Thymus (tissue), 11 donors: ENCODE results near the gene PPIL1. TPM values are rescaled to one million over a fixed set of nuclear protein-coding genes. Genes with fewer than 3 reads are reported as not detected.

Experiments
- DNase-seq, 9 donors: peaks; one replicate each; pipeline ENCODE4 v3.0.0-alpha.2; 2013; ENCODE audit warnings: low spot score in 9 of 9, low read depth in 6 of 9, missing footprints in 1 of 9
- H3K27ac ChIP-seq, 2 donors: one replicate each; pipeline ENCODE4 v1.5.1; 2013; ENCODE audit warnings: control low read depth in 1 of 2, low read depth in 1 of 2, low read length in 1 of 2, mild to moderate bottlenecking in 1 of 2, moderate library complexity in 1 of 2
- H3K27me3 ChIP-seq, 2 donors: one replicate each; pipeline ENCODE4 v1.5.1; 2013; ENCODE audit warnings: low read length in 1 of 2; ENCODE audit not compliant: control insufficient read depth in 2 of 2, insufficient read depth in 1 of 2
- H3K36me3 ChIP-seq, 2 donors: one replicate each; pipeline ENCODE4 v1.5.1; 2013; ENCODE audit warnings: low read length in 1 of 2, mild to moderate bottlenecking in 1 of 2, moderate library complexity in 1 of 2; ENCODE audit not compliant: control insufficient read depth in 2 of 2, insufficient read depth in 2 of 2
- H3K4me1 ChIP-seq, 2 donors: one replicate each; pipeline ENCODE4 v1.5.1; 2013; ENCODE audit warnings: low read length in 2 of 2; ENCODE audit not compliant: control insufficient read depth in 2 of 2, insufficient read depth in 2 of 2
- H3K4me3 ChIP-seq, 2 donors: one replicate each; pipeline ENCODE4 v1.5.1; 2013; ENCODE audit warnings: low read length in 2 of 2, control low read depth in 1 of 2, mild to moderate bottlenecking in 1 of 2
- H3K9me3 ChIP-seq, 2 donors: one replicate each; pipeline ENCODE4 v1.5.1; 2013; ENCODE audit warnings: low read length in 1 of 2, mild to moderate bottlenecking in 1 of 2; ENCODE audit not compliant: control insufficient read depth in 2 of 2, insufficient read depth in 1 of 2
- WGBS: extraction: QIAGEN DNeasy Blood & Tissue Kit; methylation state at CpG from one replicate; pipeline ENCODE4 v1.1.7; 2013; 5-methylcytosine and 5-hydroxymethylcytosine counted together
- polyA plus RNA-seq: library from polyadenylated mRNA; stranded (reverse); fragments of 200-250 nt; gene quantifications from one replicate; pipeline ENCODE4 v1.2.3, GENCODE V29; 2013
- total RNA-seq: library from RNA; stranded (reverse); fragments of 120-200 nt; gene quantifications from one replicate; pipeline ENCODE4 v1.2.4, GENCODE V29; 2013
- donor health status: healthy.

PPIL1 gene
- total and polyA plus RNA-seq, 2 donors: 22.5 to 29.8 TPM

DNA sequence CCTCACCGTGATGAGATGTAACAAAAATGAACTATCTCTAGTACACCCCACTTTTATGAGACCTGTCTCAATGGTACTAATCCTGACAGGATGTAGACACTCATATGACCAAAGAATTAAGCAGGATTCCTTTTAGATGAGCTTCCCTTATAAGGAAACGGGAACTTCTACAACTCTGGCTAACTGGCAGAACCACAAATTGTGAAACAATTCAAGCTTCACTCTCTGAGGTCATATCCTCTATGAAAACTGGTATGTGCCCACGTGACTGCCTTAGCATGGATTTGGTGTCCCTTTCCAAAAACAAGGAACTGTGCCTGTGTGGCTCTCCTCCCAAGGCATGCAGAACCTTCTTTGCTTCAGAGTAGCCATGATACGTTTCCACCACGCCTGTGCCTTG, 21.3 kb downstream of the PPIL1 start:
- Histone ChIP-seq H3K27me3 (peaks cover 0 to 6% of the 10 kb centered on the region in 2 donors), H3K4me3 (no peak overlapping the region), H3K9me3 (peaks cover 2 to 4% of the 10 kb centered on the region in 2 donors), H3K27ac (no peak overlapping the region), H3K4me1 (peaks cover 0 to 16% of the 10 kb centered on the region in 2 donors), H3K36me3 (peaks cover 21 to 56% of the 10 kb centered on the region in 2 donors)
- DNase-seq: no peak
- WGBS: 95% methylated on average over 5 of the region's 5 CpGs

- peaks cover 19 to 51% of the 10 kb centered on the region in 2 donors for H3K36me3 ChIP-seq
- peaks cover 0 to 18% of the 10 kb centered on the region in 2 donors for H3K4me1 ChIP-seq
- H3K27ac ChIP-seq: no peak overlapping the region
- no peak for DNase-seq
- peaks cover 2 to 4% of the 10 kb centered on the region in 2 donors for H3K9me3 ChIP-seq
- peaks cover 0 to 6% of the 10 kb centered on the region in 2 donors for H3K27me3 ChIP-seq
- no peak overlapping the region for H3K4me3 ChIP-seq
- 92% methylated on average over 4 of the region's 4 CpGs for WGBS
Observed at GRCh38 chr6:36852481-36853147, 22.0 kb downstream of the PPIL1 start.

DNA sequence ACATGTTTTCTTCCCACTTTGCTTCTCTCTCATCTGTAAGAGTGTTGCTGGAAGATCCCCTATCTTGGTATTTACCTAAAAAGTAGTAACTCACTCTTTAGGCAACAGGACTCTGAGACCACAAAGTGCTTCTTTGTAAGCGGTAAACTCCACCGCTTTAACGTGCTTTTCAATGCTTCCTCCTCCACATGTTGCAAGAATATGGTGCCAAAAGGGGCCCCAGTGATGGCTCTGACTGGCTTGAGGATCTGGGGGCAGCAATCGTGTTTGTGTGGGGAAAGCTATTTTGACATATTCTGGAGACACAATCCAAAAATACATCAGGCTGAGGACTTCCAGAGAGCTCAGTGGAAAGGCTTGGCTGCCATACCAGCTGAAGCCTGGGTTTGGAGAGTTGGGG, 23.0 kb downstream of the PPIL1 start:
- 71% methylated on average over 4 of the region's 4 CpGs for WGBS
- peaks cover 0 to 18% of the 10 kb centered on the region in 2 donors for H3K4me1 ChIP-seq

DNA sequence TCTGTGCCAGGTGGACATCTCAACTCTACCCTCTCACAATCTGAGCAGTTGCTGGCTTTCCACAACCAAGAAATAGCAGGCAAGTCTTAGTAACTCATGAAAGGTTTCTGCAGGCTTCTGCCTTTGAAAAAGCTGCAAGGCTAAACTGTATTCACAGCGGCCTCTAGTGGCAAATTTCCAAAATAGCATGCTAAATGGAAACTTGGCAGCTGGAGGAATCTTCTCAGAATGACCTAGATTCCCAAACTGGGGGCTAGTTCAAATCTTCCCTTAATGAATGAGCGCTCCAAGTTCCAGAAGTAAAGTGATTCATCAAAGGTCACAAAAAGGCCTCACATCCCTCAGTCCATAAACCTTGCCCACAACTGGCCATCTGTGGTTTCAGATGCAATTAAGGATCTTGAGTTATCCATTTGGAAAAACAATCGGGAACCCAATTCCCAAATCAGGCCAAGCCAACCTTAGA, 23.4 kb downstream of the PPIL1 start:
- Histone ChIP-seq H3K36me3 (peaks cover 17 to 37% of the 10 kb centered on the region in 2 donors), H3K27me3 (peaks cover 0 to 6% of the 10 kb centered on the region in 2 donors), H3K4me3 (no peak overlapping the region), H3K9me3 (peaks cover 2 to 4% of the 10 kb centered on the region in 2 donors), H3K27ac (no peak overlapping the region), H3K4me1 (peaks cover 0 to 18% of the 10 kb centered on the region in 2 donors)
- WGBS: 63% methylated on average over 3 of the region's 3 CpGs
- DNase-seq: peak in 5 of 9 donors; percentile 46 to 82 (median 63)

More for the DNA sequence above, 23.0 kb downstream of the PPIL1 start:
- Histone ChIP-seq H3K4me3 (no peak overlapping the region), H3K36me3 (peaks cover 17 to 41% of the 10 kb centered on the region in 2 donors), H3K27me3 (peaks cover 0 to 6% of the 10 kb centered on the region in 2 donors), H3K27ac (no peak overlapping the region), H3K9me3 (peaks cover 2 to 4% of the 10 kb centered on the region in 2 donors)
- no peak for DNase-seq

DNA sequence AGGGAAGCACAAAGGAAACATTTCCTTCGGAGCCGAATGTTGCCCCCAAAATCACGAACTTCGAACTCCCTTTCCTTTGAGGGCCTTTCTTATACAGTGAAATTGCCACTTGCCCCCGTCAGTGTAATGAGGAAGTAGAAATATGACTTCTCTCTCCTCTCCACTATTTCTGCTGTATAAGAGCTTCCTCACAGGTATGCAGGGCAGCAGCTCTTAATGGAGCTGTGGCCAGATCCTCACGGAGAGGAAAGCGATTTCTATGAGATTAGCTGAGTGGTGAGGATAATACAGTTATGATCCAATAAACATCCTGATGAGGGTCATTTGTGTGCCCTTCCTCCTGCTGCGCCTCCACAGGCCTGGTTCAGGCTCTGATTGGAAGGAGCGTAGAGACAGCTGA, 24.6 kb downstream of the PPIL1 start:
- peaks cover 0 to 8% of the 10 kb centered on the region in 2 donors for H3K27me3 ChIP-seq
- H3K4me3 ChIP-seq: no peak overlapping the region
- H3K9me3 ChIP-seq: peaks cover 2 to 4% of the 10 kb centered on the region in 2 donors
- H3K4me1 ChIP-seq: peaks cover 0 to 18% of the 10 kb centered on the region in 2 donors
- peaks cover 7 to 25% of the 10 kb centered on the region in 2 donors for H3K36me3 ChIP-seq
- 88% methylated on average over 9 of the region's 9 CpGs for WGBS
- DNase-seq: no peak
- H3K27ac ChIP-seq: no peak overlapping the region

GRCh38 chr6:36848658-36849441, 25.8 kb downstream of the PPIL1 start:
- peaks cover 2 to 4% of the 10 kb centered on the region in 2 donors for H3K9me3 ChIP-seq
- H3K36me3 ChIP-seq: peaks cover 7 to 15% of the 10 kb centered on the region in 2 donors
- no peak overlapping the region for H3K27ac ChIP-seq
- no peak overlapping the region for H3K4me3 ChIP-seq
- peak in 2 of 9 donors; percentile 23 to 49 for DNase-seq
- H3K4me1 ChIP-seq: peaks cover 0 to 18% of the 10 kb centered on the region in 2 donors
- WGBS: 34% methylated on average over 26 of the region's 26 CpGs
- peaks cover 0 to 8% of the 10 kb centered on the region in 2 donors for H3K27me3 ChIP-seq

GRCh38 chr6:36847991-36848390, 26.6 kb downstream of the PPIL1 start:
- 97% methylated on average over 6 of the region's 6 CpGs for WGBS

DNA sequence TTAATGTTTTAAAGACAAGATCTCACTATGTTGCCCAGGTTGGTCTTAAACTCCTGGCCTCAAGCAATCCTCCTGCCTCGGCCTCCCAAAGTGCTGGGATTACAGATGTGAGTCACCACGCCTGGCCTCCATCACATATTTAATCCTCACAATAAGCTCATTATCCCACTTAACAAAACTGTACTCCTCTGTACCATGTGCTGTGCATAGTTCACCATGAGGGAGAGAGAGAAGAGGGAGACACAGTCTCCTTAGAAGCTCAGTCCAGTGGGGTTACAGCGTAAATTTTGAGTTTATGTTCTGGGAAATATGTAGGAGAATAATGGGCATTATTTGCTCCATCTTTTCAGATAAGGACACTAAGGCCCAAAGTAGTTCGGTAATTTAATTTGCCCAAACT, 27.5 kb downstream of the PPIL1 start:
- no peaks in the 10 kb centered on the region for H3K36me3 ChIP-seq
- H3K4me1 ChIP-seq: peaks cover 0 to 15% of the 10 kb centered on the region in 2 donors
- no peak overlapping the region for H3K27ac ChIP-seq
- no peak for DNase-seq
- WGBS: 97% methylated on average over 4 of the region's 4 CpGs
- H3K27me3 ChIP-seq: peaks cover 0 to 8% of the 10 kb centered on the region in 2 donors
- no peak overlapping the region for H3K4me3 ChIP-seq
- peaks cover 2 to 4% of the 10 kb centered on the region in 2 donors for H3K9me3 ChIP-seq

More at GRCh38 chr6:36847991-36848390, 26.6 kb downstream of the PPIL1 start:
- H3K27ac ChIP-seq: no peak overlapping the region
- peaks cover 0 to 18% of the 10 kb centered on the region in 2 donors for H3K4me1 ChIP-seq
- H3K27me3 ChIP-seq: peaks cover 0 to 8% of the 10 kb centered on the region in 2 donors
- H3K9me3 ChIP-seq: peaks cover 2 to 4% of the 10 kb centered on the region in 2 donors
- peaks cover 2 to 8% of the 10 kb centered on the region in 2 donors for H3K36me3 ChIP-seq
- DNase-seq: no peak
- no peak overlapping the region for H3K4me3 ChIP-seq

DNA sequence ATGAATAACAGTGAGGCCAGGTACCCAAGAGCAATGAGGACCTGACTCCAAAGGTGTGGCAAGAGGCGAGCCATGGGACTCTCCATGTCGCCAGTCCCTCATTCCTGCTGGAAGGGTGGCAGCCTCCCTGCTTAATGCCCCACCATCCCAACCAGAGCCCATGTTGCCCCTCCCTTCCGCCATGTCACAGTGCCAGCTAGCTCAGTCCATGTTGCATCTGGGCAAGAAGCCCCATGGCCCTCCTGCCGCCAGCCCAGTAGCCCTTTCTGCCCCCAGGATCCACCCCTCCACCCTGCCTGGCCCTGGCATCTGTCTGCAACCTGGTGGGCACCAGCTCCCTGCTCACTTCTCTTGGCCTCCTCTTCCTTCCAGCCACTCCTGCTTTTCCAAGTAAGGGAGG, 29.4 kb downstream of the PPIL1 start:
- over 99% methylated on average over 4 of the region's 4 CpGs for WGBS
- DNase-seq: no peak
- Histone ChIP-seq H3K27me3 (peaks cover 7 to 22% of the 10 kb centered on the region in 2 donors), H3K27ac (no peak overlapping the region), H3K9me3 (no peaks in the 10 kb centered on the region), H3K4me3 (no peak overlapping the region), H3K36me3 (no peaks in the 10 kb centered on the region), H3K4me1 (peaks cover 4 to 25% of the 10 kb centered on the region in 2 donors)
